Cardiac fibroblast (primary cell): ENCODE data around the gene PARD6B.
"Not testable (repeated sequence)": the region's sequence is repeated elsewhere in the genome, so short reads cannot be mapped to it uniquely, and the experiment has no call there.

Experiments
- DNase-seq, 2 donors: peaks; one replicate each; pipeline versions ENCODE4 v3.0.0 to v3.0.0-alpha.2; 2010; ENCODE audit warnings: low read depth in 2 of 2
- H3K4me3 ChIP-seq, 2 donors: replicated peaks in 1 of 2; 1 replicate in 1 of 2; 2 replicates in 1 of 2; pipeline ENCODE4 v1.5.1; 2011; ENCODE audit warnings: low read depth in 2 of 2, low read length in 2 of 2, mild to moderate bottlenecking in 2 of 2, moderate library complexity in 1 of 2
- TF ChIP-seq, protein P1 (sequence below): IDR thresholded peaks from one replicate; pipeline ENCODE4 v1.5.1; 2011; ENCODE audit warnings: low read depth, mild to moderate bottlenecking, low read length, inconsistent platforms

PARD6B gene

DNA sequence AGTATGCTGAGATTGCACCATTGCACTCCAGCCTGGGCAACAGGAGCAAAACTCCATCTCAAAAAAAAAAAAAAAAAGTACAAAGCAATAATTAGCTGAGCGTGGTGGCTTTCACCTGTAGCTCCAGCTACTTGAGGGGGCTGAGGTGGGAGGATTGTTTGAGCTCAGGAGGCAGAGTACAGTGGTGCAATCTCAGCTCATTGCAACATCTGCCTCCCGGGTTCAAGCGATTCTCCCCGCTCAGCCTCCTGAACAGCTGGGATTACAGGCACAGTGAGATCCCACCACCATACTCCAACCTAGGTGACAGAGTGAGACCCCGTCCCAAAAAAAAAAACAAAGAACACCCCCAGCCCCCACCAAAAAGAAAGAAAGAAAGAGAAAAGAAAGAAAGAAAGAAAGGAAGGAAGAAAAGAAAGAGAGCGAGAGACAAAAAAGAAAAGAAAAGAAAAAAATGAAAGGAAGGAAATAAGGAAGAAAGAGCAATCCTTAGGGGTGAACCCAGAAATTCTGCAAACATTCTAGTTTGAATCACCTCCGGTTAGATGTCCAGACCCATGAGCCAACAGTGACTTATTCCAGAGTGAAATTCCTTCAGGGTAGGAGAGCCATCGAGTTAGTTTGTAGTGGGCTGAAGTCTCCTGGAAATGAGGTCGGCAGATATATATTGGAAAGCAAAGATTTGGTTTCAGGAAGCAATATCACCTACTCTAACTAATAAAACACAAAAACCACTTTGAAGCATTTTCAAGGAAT lies 36.8 kb upstream of the PARD6B start:
- no peak overlapping the region for H3K4me3 ChIP-seq
- DNase-seq = no peak
- TF ChIP-seq, protein P1, sequence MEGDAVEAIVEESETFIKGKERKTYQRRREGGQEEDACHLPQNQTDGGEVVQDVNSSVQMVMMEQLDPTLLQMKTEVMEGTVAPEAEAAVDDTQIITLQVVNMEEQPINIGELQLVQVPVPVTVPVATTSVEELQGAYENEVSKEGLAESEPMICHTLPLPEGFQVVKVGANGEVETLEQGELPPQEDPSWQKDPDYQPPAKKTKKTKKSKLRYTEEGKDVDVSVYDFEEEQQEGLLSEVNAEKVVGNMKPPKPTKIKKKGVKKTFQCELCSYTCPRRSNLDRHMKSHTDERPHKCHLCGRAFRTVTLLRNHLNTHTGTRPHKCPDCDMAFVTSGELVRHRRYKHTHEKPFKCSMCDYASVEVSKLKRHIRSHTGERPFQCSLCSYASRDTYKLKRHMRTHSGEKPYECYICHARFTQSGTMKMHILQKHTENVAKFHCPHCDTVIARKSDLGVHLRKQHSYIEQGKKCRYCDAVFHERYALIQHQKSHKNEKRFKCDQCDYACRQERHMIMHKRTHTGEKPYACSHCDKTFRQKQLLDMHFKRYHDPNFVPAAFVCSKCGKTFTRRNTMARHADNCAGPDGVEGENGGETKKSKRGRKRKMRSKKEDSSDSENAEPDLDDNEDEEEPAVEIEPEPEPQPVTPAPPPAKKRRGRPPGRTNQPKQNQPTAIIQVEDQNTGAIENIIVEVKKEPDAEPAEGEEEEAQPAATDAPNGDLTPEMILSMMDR = no peak

DNA sequence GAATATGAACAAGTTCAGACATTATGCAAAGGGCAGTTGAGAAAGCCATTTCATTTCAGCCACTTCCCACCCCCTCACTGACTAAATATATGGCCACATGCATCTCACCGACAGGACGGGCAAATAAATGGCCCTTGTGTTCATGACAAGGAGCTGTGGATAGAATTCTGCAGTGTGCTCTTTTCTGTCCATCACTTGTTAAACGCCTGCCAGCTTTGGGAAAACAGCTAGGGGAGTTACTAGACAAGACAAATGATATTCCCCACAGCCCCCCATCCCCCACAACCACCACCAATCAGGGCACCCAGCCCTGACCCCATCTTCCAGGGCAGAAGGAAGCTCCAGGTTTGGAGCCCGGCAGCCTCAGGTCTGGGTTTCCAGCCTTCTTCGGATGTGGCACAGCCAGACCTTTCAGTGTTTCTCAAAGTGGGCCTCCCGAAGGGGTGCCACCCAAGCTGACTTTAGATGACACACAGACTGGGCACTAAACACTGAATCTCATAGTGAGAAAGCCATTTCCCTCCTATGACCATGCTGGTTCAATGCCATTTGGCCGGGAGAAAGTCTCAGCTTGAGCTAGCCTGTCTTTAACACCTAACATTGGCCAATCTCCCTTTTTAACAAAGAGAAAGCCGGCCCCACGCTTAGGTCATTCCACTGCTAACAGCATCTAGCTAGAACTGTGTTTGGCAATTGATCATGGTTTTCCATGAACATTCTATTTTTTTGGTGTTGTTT lies 36.1 kb upstream of the PARD6B start:
- peak in 1 of 2 donors; percentile 72 for DNase-seq
- TF ChIP-seq, protein P1 = no peak
- no peak overlapping the region for H3K4me3 ChIP-seq

DNA sequence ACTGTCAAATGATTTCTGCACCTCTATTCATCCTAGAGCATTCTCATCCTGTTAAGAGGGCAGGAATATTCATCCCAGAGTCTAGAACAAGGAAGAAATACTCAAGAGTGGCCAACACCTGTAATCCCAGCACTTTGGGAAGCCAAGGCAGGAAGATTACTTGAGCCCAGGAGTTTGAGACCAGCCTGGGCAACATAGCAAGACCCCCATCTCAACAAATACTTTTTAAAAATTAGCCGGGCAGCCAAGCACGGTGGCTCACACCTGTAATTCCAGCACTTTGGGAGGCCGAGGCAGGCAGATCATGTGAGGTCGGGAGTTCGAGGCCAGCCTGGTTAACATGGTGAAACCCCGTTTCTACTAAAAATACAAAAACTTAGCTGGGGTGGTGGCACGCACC lies 33.1 kb upstream of the PARD6B start:
- H3K4me3 ChIP-seq, DNase-seq: not testable (repeated sequence)

DNA sequence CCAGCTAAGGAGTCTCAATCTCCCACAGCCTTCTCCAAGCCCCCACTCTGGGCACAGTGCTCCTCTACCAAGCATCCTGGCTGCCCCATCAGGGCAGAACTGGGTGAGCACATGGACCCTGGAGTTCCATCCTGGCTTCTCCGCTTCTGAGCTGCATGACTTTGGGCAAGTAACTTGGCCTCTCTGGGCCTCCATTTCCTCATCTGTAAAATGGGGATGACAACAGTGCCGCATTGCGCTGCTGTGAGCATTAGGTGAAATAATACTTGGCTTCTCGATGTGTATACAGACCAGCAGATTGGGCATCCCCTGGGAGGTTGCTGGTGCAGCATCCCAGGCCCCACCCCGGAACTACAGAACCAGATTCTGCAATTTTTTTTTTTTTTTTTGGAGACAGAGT lies 31.7 kb upstream of the PARD6B start:
- H3K4me3 ChIP-seq = no peak overlapping the region
- DNase-seq = no peak
- TF ChIP-seq, protein P1 = no peak

DNA sequence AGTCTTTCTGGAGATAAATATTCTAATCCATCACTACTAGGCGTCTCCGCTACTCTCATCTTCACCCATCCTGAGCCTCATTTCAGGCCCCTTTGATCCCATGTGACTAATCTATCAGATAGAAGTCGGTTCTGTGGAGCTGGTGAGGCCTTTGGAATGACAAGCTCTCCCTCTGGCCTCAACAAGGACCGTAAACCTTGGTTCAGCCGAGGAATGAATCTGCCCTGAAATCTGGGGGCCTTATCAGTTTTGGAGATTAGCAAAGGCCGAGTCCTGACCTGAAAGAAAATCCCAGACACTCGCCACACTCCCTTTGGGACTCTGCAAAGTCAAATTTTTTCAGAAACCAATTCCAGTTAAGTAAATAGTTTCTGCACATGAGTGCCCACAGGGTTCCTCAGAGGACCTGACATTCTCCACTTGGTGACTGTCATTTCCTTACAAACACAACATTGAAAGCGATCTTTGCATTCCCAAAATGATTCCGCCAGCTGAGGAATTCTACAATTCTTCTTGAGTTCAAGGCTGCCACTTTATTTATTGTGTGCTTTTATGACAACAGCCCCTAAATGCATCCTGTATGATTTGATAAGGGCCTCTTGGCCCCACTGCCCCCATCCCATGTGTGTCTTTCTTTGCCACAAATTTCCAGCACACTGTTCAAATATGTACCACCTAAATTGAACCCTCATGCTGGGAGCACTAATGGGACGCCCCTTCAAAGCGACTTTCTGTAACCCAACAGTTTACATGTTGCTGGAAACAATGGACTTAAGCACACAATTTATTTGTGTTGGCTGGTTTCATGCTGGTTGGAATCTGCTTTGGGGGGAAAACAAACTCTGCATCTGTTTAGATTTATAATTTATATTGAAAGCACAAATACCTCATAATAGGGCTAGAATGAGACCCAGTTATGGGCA lies 30.1 kb upstream of the PARD6B start:
- TF ChIP-seq, protein P1 = no peak
- no peak overlapping the region for H3K4me3 ChIP-seq
- DNase-seq = no peak

DNA sequence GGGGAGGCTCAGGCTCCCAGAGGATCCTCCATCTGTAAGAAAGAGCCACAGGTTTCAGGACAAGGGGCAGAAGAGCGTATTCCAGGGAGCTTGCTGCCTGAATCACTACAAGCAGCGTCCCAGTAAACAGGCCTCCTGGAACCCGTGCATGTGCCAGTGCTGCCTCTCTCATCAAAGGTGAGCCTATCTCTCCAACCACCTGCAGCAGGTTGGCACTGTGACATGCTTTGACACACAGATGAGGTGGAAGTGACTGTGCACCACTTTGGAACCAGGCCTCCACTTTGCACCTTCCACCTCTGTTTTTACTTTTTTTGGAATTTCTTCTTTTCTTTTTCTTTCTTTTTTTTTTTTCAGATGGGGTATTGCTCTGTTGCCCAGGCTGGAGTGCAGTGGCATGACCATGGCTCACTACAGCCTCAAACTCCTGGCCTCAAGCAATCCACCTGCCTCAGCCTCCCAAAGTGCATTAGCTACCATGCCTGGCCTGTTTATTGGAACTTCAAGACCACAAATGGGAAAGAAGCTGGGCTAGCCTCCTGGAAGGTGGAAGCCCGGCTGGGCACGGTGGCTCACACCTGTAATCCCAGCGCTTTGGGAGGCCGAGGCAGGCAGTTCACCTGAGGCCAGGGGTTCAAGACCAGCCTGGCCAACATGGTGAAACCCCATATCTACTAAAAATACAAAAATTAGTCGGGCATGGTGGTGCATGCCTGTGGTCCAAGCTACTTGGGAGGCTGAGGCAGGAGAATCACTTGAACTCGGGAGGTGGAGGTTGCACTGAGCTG lies 27.5 kb upstream of the PARD6B start:
- DNase-seq, H3K4me3 ChIP-seq: not testable (repeated sequence)

DNA sequence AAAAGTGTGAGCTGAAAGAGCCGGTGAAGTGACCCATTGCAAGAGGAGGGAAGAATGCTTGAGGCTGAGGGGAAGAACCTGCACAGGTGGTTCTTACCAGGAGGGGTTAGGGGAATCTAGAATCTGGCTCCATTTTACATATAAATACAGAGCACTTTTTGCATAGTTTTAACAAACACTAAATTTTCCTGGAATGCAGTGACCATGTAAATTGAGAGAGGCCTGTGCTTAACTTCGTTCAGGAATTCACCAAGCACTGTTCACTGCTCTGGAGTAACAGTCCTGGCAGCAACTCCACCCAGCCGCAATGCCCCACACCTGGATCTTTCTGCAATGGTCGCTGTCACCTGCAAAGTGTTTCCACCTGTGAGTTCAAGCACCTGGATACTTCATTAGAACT lies 26.9 kb upstream of the PARD6B start:
- TF ChIP-seq, protein P1 = no peak
- no peak for DNase-seq

More for the DNA sequence above, 26.9 kb upstream of the PARD6B start:
- no peak overlapping the region for H3K4me3 ChIP-seq
